ENCODE measurements around the gene ZAR1L.

- TF ChIP-seq POLR2A (IDR thresholded peaks at IDR 0.05; ENCODE audit: low read depth, low read length) (no peak), TAF1 (IDR thresholded peaks at IDR 0.05; ENCODE audit: low read depth, low read length) (no peak)
Measured at GRCh38 chr13:32297206-32297605, 18.0 kb downstream of the ZAR1L start.
